ENCODE measurements around the gene VAX1.
"Not testable (repeated sequence)": the region's sequence is repeated elsewhere in the genome, so short reads cannot be mapped to it uniquely, and the experiment has no call there.

The VAX1 gene

GRCh38 chr10:117137911-117138642 lies at the start of gene VAX1:
VAX1 (minus strand) TSS chr10:117138270; CDS start chr10:117138056, 214 bp downstream.
- no peak for DNase-seq

- no peak for DNase-seq
Observed at GRCh38 chr10:117186832-117187615, 49.0 kb upstream of the VAX1 start.

- DNase-seq, result not testable (repeated sequence)
Observed at GRCh38 chr10:117185817-117186216, 47.7 kb upstream of the VAX1 start.

GRCh38 chr10:117184821-117185220 lies 46.8 kb upstream of the VAX1 start:
- no peak for DNase-seq

GRCh38 chr10:117184296-117184695 lies 46.2 kb upstream of the VAX1 start:
- no peak for DNase-seq

- no peak for DNase-seq
Observed at GRCh38 chr10:117178190-117178589, 40.1 kb upstream of the VAX1 start.

GRCh38 chr10:117175901-117176534 lies 37.9 kb upstream of the VAX1 start:
- peak; percentile 72 for DNase-seq

- no peak for DNase-seq
Observed at GRCh38 chr10:117175215-117175900, 37.3 kb upstream of the VAX1 start.

GRCh38 chr10:117174439-117175214 lies 36.6 kb upstream of the VAX1 start:
- DNase-seq, result peak; percentile 82

GRCh38 chr10:117170244-117170643 lies 32.2 kb upstream of the VAX1 start:
- no peak for DNase-seq

- no peak for DNase-seq
Observed at GRCh38 chr10:117169480-117169879, 31.4 kb upstream of the VAX1 start.

GRCh38 chr10:117168729-117169128 lies 30.7 kb upstream of the VAX1 start:
- no peak for DNase-seq

GRCh38 chr10:117167789-117168674 lies 30.0 kb upstream of the VAX1 start:
- DNase-seq, result peak; percentile 74

GRCh38 chr10:117167346-117167788 lies 29.3 kb upstream of the VAX1 start:
- DNase-seq, result peak; percentile 20

GRCh38 chr10:117166418-117167345 lies 28.6 kb upstream of the VAX1 start:
- DNase-seq, result no peak

- DNase-seq, result peak; percentile 34
Observed at GRCh38 chr10:117165538-117166417, 27.7 kb upstream of the VAX1 start.

- DNase-seq, result no peak
Observed at GRCh38 chr10:117164592-117165537, 26.8 kb upstream of the VAX1 start.

All from activated T-cell treated with anti-CD3 and anti-CD28 coated beads, Interleukin-2, amount 50 U/mL, for 1 hour (primary cell).